ENCODE data around the gene BAMBI.

- TF ChIP-seq POLR2A (IDR thresholded peaks at IDR 0.05) (no peak), CTCF (IDR thresholded peaks at IDR 0.05) (no peak)
Measured at GRCh38 chr10:28668363-28669226, 8.7 kb upstream of the BAMBI start.
